Peyer's patch (tissue), 4 donors: ENCODE measurements around the gene PRKD1.

Experiments
- CTCF ChIP-seq, 6 experiments: fragments of 450-650 bp in 4 of 6; fragments of 200-600 bp in 2 of 6; sonication (generic) in 1 of 6; IDR thresholded peaks; one replicate each; pipeline ENCODE4 v1.5.1; 2017 to 2019; ENCODE audit warnings: antibody characterized with exemption in 6 of 6, mild to moderate bottlenecking in 3 of 6, moderate library complexity in 1 of 6
- POLR2A ChIP-seq, 2 donors: fragments of 450-650 bp; IDR thresholded peaks; one replicate each; pipeline ENCODE4 v1.5.1; 2017; ENCODE audit warnings: antibody characterized with exemption in 2 of 2, mild to moderate bottlenecking in 2 of 2, moderate library complexity in 2 of 2

GRCh38 chr14:29743531-29743930, 184.1 kb downstream of the PRKD1 start:
- TF ChIP-seq CTCF (IDR thresholded peaks at IDR 0.05) (no peak), POLR2A (IDR thresholded peaks at IDR 0.05) (no peak)
